GM23338 (cell line): ENCODE measurements around the gene KHDC3L. TPM values are rescaled to one million over a fixed set of nuclear protein-coding genes. Genes with fewer than 3 reads are reported as not detected.
A peak's percentile ranks its signal among the peaks of the same experiment; 100 is the strongest.

Experiments used
- ATAC-seq: fragments of 200-7000 bp; cut with Tn5 transposase; 3 replicates; pipeline ENCODE4 v1.9.1; 2020
- DNase-seq: peaks from one replicate; pipeline ENCODE4 v3.0.0-alpha.2; 2015; ENCODE audit warnings: low spot score
- H2AFZ ChIP-seq: fragments of 200-600 bp; sonication (generic); 2 replicates; pipeline ENCODE4 v1.8.0; 2016; ENCODE audit warnings: antibody characterized with exemption, mild to moderate bottlenecking, moderate library complexity
- H3F3A ChIP-seq: fragments of 200-600 bp; sonication (generic); replicated peaks from 2 replicates; pipeline ENCODE4 v1.8.0; 2017; ENCODE audit warnings: antibody characterized with exemption, mixed run types, low read depth
- H3K27ac ChIP-seq: fragments of 200-600 bp; sonication (generic); 2 replicates; pipeline ENCODE4 v1.6.1; 2016; ENCODE audit warnings: low read depth
- H3K27me3 ChIP-seq: fragments of 200-600 bp; sonication (generic); 2 replicates; pipeline ENCODE4 v1.8.0; 2016; ENCODE audit warnings: mild to moderate bottlenecking, mixed run types, moderate library complexity; ENCODE audit not compliant: insufficient read depth
- H3K36me3 ChIP-seq: fragments of 200-600 bp; sonication (generic); 2 replicates; pipeline ENCODE4 v1.8.0; 2016; ENCODE audit warnings: mild to moderate bottlenecking; ENCODE audit not compliant: insufficient read depth
- H3K4me1 ChIP-seq: fragments of 200-600 bp; sonication (generic); 2 replicates; pipeline ENCODE4 v1.8.0; 2016; ENCODE audit warnings: mild to moderate bottlenecking, moderate library complexity; ENCODE audit not compliant: insufficient read depth
- H3K4me2 ChIP-seq: fragments of 200-600 bp; sonication (generic); 2 replicates; pipeline ENCODE4 v1.7.1; 2017; ENCODE audit warnings: mixed run types
- H3K4me3 ChIP-seq: fragments of 200-600 bp; sonication (generic); 2 replicates; pipeline ENCODE4 v1.6.1; 2016; ENCODE audit warnings: mixed run types
- H3K79me2 ChIP-seq: fragments of 200-600 bp; sonication (generic); replicated peaks from 2 replicates; pipeline ENCODE4 v1.8.0; 2017; ENCODE audit warnings: mild to moderate bottlenecking; ENCODE audit not compliant: insufficient read depth
- H3K9me2 ChIP-seq: fragments of 200-600 bp; sonication (generic); 2 replicates; pipeline ENCODE4 v1.8.0; 2017; ENCODE audit not compliant: insufficient read depth
- H4K20me1 ChIP-seq: fragments of 200-600 bp; sonication (generic); replicated peaks from 2 replicates; pipeline ENCODE4 v1.8.0; 2017; ENCODE audit warnings: mild to moderate bottlenecking; ENCODE audit not compliant: insufficient read depth
- H3K27ac Mint-ChIP-seq: 2 replicates; pipeline ENCODE4 v1.8.0; 2020; ENCODE audit warnings: inconsistent platforms, mild to moderate bottlenecking, moderate library complexity, mixed read lengths
- H3K27me3 Mint-ChIP-seq: 3 replicates; pipeline ENCODE4 v1.8.0; 2022; ENCODE audit warnings: low read depth, mild to moderate bottlenecking, moderate library complexity, mixed read lengths, inconsistent platforms; ENCODE audit not compliant: insufficient read depth, poor library complexity
- H3K36me3 Mint-ChIP-seq: 3 replicates; pipeline ENCODE4 v1.8.0; 2021; ENCODE audit warnings: low read depth, mild to moderate bottlenecking, inconsistent platforms, moderate library complexity, mixed read lengths
- H3K4me1 Mint-ChIP-seq: 3 replicates; pipeline ENCODE4 v1.8.0; 2020; ENCODE audit warnings: mild to moderate bottlenecking, inconsistent platforms, mixed read lengths
- H3K4me3 Mint-ChIP-seq: 3 replicates; pipeline ENCODE4 v1.8.0; 2021; ENCODE audit warnings: moderate library complexity, mild to moderate bottlenecking, inconsistent platforms, mixed read lengths
- H3K9me3 Mint-ChIP-seq: 3 replicates; pipeline ENCODE4 v1.8.0; 2020; ENCODE audit warnings: moderate library complexity, mild to moderate bottlenecking, inconsistent platforms, mixed read lengths
- CREB1 ChIP-seq: fragments of 250-450 bp; sonication (Bioruptor Pico); IDR thresholded peaks from 2 replicates; pipeline ENCODE4 v1.5.0; 2020; ENCODE audit warnings: low read depth, mild to moderate bottlenecking, moderate library complexity
- EZH2 ChIP-seq: fragments of 200-600 bp; sonication (generic); IDR thresholded peaks from one replicate; pipeline ENCODE4 v1.8.0; 2017; ENCODE audit warnings: antibody characterized with exemption, mild to moderate bottlenecking, low read depth; ENCODE audit not compliant: unreplicated experiment
- EZH2phosphoT487 ChIP-seq: fragments of 200-600 bp; sonication (generic); IDR thresholded peaks from one replicate; pipeline ENCODE4 v1.8.1; 2018; ENCODE audit warnings: antibody characterized with exemption; ENCODE audit not compliant: unreplicated experiment
- JUNB ChIP-seq: IDR thresholded peaks from one replicate; pipeline ENCODE4 v1.6.1; 2016; ENCODE audit warnings: antibody characterized with exemption; ENCODE audit not compliant: unreplicated experiment
- NANOG ChIP-seq: IDR thresholded peaks from 2 replicates; pipeline ENCODE4 v1.6.1; 2016; ENCODE audit warnings: antibody characterized with exemption, borderline replicate concordance
- POLR2AphosphoS5 ChIP-seq: IDR thresholded peaks from 2 replicates; pipeline ENCODE4 v1.6.1; 2016; ENCODE audit warnings: antibody characterized with exemption, low read depth
- STAT1 ChIP-seq: IDR thresholded peaks from one replicate; pipeline ENCODE4 v1.6.1; 2016; ENCODE audit warnings: antibody characterized with exemption; ENCODE audit not compliant: unreplicated experiment
- ZNF114 ChIP-seq: fragments of 250-450 bp; sonication (Bioruptor Pico); IDR thresholded peaks from 2 replicates; pipeline ENCODE4 v1.5.0; 2020; ENCODE audit warnings: mild to moderate bottlenecking, moderate library complexity
- ZNF331 ChIP-seq: fragments of 250-450 bp; sonication (Bioruptor Pico); IDR thresholded peaks from 2 replicates; pipeline ENCODE4 v1.5.0; 2020; ENCODE audit warnings: low read depth, mild to moderate bottlenecking, moderate library complexity
- polyA plus RNA-seq: library from polyadenylated mRNA; unstranded; fragments of >200 nt; fragmentation: Nextera tagmentation; extraction: Ambion mirVana; gene quantifications from 2 replicates; pipeline ENCODE4 v1.2.1, GENCODE V29; 2016
- total RNA-seq: library from RNA; depleted of rRNA; stranded (reverse); fragments of >200 nt; shearing (Covaris generic); gene quantifications from 2 replicates; pipeline ENCODE4 v1.2.3, GENCODE V29; 2014
- TF ChIP-seq, protein P1 (sequence below): IDR thresholded peaks from one replicate; pipeline ENCODE4 v1.6.1; 2018; ENCODE audit warnings: antibody characterized with exemption; ENCODE audit not compliant: unreplicated experiment
- TF ChIP-seq, protein P2 (sequence below): fragments of 250-450 bp; sonication (Bioruptor Pico); IDR thresholded peaks from 2 replicates; pipeline ENCODE4 v1.5.0; 2020; ENCODE audit warnings: mild to moderate bottlenecking, moderate library complexity
- TF ChIP-seq, protein P3 (sequence below), 2 experiments: fragments of 200-600 bp in 1 of 2; sonication (generic) in 1 of 2; conservative IDR thresholded peaks; 2 replicates each; pipeline versions ENCODE4 v1.5.1 to v1.6.1; 2016 to 2017; ENCODE audit warnings: antibody characterized with exemption in 2 of 2, low read depth in 2 of 2, mild to moderate bottlenecking in 2 of 2, moderate library complexity in 1 of 2
- TF ChIP-seq, protein P4 (sequence below): IDR thresholded peaks from 2 replicates; pipeline ENCODE4 v1.6.1; 2016; ENCODE audit warnings: antibody characterized with exemption

The KHDC3L gene
- total and polyA plus RNA-seq, 2 experiments from 2014 or later, result not detected

DNA sequence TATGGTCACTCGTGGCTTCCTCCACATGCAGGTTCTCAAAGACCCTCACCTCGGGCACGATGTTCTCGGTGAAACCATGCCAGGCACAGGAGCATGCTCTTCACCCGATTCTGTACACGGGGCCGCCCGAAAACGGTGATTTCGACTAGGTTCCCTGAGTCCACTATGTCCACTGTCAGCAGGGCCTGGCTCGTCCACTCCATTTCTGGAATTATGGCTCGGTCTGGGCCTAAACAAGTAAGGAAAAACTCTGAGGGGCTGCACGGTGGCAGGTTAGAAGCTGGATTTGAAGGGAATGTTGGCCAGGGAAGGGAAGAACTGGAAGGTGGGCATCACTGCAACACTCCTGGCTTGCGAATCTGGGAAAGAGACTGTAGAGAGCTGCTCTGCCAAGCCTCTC lies 6.7 kb downstream of the KHDC3L start:
- H3K27me3 Mint-ChIP-seq, result peaks cover 2% of the 10 kb centered on the region
- peaks cover 8% of the 10 kb centered on the region for H3K4me1 Mint-ChIP-seq
- H3K36me3 Mint-ChIP-seq, result no peaks in the 10 kb centered on the region
- ATAC-seq (no peak), DNase-seq (no peak)
- TF ChIP-seq, protein P1, sequence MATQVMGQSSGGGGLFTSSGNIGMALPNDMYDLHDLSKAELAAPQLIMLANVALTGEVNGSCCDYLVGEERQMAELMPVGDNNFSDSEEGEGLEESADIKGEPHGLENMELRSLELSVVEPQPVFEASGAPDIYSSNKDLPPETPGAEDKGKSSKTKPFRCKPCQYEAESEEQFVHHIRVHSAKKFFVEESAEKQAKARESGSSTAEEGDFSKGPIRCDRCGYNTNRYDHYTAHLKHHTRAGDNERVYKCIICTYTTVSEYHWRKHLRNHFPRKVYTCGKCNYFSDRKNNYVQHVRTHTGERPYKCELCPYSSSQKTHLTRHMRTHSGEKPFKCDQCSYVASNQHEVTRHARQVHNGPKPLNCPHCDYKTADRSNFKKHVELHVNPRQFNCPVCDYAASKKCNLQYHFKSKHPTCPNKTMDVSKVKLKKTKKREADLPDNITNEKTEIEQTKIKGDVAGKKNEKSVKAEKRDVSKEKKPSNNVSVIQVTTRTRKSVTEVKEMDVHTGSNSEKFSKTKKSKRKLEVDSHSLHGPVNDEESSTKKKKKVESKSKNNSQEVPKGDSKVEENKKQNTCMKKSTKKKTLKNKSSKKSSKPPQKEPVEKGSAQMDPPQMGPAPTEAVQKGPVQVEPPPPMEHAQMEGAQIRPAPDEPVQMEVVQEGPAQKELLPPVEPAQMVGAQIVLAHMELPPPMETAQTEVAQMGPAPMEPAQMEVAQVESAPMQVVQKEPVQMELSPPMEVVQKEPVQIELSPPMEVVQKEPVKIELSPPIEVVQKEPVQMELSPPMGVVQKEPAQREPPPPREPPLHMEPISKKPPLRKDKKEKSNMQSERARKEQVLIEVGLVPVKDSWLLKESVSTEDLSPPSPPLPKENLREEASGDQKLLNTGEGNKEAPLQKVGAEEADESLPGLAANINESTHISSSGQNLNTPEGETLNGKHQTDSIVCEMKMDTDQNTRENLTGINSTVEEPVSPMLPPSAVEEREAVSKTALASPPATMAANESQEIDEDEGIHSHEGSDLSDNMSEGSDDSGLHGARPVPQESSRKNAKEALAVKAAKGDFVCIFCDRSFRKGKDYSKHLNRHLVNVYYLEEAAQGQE, result no peak
- TF ChIP-seq JUNB, result no peak
- TF ChIP-seq EZH2, result no peak
- no peak for TF ChIP-seq POLR2AphosphoS5
- TF ChIP-seq STAT1, result no peak
- no peak for TF ChIP-seq NANOG
- no peak for TF ChIP-seq EZH2phosphoT487
- TF ChIP-seq, protein P2, sequence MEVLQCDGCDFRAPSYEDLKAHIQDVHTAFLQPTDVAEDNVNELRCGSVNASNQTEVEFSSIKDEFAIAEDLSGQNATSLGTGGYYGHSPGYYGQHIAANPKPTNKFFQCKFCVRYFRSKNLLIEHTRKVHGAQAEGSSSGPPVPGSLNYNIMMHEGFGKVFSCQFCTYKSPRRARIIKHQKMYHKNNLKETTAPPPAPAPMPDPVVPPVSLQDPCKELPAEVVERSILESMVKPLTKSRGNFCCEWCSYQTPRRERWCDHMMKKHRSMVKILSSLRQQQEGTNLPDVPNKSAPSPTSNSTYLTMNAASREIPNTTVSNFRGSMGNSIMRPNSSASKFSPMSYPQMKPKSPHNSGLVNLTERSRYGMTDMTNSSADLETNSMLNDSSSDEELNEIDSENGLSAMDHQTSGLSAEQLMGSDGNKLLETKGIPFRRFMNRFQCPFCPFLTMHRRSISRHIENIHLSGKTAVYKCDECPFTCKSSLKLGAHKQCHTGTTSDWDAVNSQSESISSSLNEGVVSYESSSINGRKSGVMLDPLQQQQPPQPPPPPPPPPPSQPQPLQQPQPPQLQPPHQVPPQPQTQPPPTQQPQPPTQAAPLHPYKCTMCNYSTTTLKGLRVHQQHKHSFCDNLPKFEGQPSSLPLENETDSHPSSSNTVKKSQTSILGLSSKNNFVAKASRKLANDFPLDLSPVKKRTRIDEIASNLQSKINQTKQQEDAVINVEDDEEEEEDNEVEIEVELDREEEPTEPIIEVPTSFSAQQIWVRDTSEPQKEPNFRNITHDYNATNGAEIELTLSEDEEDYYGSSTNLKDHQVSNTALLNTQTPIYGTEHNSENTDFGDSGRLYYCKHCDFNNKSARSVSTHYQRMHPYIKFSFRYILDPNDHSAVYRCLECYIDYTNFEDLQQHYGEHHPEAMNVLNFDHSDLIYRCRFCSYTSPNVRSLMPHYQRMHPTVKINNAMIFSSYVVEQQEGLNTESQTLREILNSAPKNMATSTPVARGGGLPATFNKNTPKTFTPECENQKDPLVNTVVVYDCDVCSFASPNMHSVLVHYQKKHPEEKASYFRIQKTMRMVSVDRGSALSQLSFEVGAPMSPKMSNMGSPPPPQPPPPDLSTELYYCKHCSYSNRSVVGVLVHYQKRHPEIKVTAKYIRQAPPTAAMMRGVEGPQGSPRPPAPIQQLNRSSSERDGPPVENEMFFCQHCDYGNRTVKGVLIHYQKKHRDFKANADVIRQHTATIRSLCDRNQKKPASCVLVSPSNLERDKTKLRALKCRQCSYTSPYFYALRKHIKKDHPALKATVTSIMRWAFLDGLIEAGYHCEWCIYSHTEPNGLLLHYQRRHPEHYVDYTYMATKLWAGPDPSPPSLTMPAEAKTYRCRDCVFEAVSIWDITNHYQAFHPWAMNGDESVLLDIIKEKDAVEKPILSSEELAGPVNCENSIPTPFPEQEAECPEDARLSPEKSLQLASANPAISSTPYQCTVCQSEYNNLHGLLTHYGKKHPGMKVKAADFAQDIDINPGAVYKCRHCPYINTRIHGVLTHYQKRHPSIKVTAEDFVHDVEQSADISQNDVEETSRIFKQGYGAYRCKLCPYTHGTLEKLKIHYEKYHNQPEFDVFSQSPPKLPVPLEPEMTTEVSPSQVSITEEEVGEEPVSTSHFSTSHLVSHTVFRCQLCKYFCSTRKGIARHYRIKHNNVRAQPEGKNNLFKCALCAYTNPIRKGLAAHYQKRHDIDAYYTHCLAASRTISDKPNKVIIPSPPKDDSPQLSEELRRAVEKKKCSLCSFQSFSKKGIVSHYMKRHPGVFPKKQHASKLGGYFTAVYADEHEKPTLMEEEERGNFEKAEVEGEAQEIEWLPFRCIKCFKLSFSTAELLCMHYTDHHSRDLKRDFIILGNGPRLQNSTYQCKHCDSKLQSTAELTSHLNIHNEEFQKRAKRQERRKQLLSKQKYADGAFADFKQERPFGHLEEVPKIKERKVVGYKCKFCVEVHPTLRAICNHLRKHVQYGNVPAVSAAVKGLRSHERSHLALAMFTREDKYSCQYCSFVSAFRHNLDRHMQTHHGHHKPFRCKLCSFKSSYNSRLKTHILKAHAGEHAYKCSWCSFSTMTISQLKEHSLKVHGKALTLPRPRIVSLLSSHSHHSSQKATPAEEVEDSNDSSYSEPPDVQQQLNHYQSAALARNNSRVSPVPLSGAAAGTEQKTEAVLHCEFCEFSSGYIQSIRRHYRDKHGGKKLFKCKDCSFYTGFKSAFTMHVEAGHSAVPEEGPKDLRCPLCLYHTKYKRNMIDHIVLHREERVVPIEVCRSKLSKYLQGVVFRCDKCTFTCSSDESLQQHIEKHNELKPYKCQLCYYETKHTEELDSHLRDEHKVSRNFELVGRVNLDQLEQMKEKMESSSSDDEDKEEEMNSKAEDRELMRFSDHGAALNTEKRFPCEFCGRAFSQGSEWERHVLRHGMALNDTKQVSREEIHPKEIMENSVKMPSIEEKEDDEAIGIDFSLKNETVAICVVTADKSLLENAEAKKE, result no peak
- no peak for TF ChIP-seq ZNF114 (CRISPR knock-in tag)
- TF ChIP-seq, protein P3, sequence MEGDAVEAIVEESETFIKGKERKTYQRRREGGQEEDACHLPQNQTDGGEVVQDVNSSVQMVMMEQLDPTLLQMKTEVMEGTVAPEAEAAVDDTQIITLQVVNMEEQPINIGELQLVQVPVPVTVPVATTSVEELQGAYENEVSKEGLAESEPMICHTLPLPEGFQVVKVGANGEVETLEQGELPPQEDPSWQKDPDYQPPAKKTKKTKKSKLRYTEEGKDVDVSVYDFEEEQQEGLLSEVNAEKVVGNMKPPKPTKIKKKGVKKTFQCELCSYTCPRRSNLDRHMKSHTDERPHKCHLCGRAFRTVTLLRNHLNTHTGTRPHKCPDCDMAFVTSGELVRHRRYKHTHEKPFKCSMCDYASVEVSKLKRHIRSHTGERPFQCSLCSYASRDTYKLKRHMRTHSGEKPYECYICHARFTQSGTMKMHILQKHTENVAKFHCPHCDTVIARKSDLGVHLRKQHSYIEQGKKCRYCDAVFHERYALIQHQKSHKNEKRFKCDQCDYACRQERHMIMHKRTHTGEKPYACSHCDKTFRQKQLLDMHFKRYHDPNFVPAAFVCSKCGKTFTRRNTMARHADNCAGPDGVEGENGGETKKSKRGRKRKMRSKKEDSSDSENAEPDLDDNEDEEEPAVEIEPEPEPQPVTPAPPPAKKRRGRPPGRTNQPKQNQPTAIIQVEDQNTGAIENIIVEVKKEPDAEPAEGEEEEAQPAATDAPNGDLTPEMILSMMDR (conservative IDR thresholded peaks at IDR 0.05; ENCODE audit: low read depth in 2 of 2), result no peak
- TF ChIP-seq ZNF331 (CRISPR knock-in tag), result no peak
- TF ChIP-seq, protein P4, sequence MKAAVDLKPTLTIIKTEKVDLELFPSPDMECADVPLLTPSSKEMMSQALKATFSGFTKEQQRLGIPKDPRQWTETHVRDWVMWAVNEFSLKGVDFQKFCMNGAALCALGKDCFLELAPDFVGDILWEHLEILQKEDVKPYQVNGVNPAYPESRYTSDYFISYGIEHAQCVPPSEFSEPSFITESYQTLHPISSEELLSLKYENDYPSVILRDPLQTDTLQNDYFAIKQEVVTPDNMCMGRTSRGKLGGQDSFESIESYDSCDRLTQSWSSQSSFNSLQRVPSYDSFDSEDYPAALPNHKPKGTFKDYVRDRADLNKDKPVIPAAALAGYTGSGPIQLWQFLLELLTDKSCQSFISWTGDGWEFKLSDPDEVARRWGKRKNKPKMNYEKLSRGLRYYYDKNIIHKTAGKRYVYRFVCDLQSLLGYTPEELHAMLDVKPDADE, result no peak
- no peak for TF ChIP-seq CREB1 (CRISPR knock-in tag)
- no peak overlapping the region for H3K4me3 ChIP-seq
- H3F3A ChIP-seq, result no peaks in the 10 kb centered on the region
- H2AFZ ChIP-seq, result 0 out of 2 replicates have a peak overlapping the region, but pooled peaks have one; percentile 16
- no peaks in the 10 kb centered on the region for H3K9me2 ChIP-seq
- no peak overlapping the region for H3K27ac ChIP-seq
- H3K36me3 ChIP-seq, result no peaks in the 10 kb centered on the region
- peaks cover 11% of the 10 kb centered on the region; the same call in 1 of the 2 replicates for H3K4me1 ChIP-seq
- H3K27me3 ChIP-seq, result no peaks in the 10 kb centered on the region
- no peak overlapping the region for H3K27ac Mint-ChIP-seq
- H3K4me3 Mint-ChIP-seq, result no peak overlapping the region
- H3K79me2 ChIP-seq, result no peaks in the 10 kb centered on the region
- no peaks in the 10 kb centered on the region for H4K20me1 ChIP-seq
- H3K9me3 Mint-ChIP-seq, result peaks cover 10% of the 10 kb centered on the region; the same call in 2 of the 3 replicates
- no peak overlapping the region for H3K4me2 ChIP-seq
